HG02798 (cell line): Measurements from ENCODE around the gene RPN2.

Experiments
- ATAC-seq: cut with Tn5 transposase; IDR thresholded peaks from one replicate; pipeline ENCODE4 v1.9.1; 2021; ENCODE audit warnings: mild to moderate bottlenecking; ENCODE audit not compliant: unreplicated experiment, poor library complexity

The RPN2 gene

DNA sequence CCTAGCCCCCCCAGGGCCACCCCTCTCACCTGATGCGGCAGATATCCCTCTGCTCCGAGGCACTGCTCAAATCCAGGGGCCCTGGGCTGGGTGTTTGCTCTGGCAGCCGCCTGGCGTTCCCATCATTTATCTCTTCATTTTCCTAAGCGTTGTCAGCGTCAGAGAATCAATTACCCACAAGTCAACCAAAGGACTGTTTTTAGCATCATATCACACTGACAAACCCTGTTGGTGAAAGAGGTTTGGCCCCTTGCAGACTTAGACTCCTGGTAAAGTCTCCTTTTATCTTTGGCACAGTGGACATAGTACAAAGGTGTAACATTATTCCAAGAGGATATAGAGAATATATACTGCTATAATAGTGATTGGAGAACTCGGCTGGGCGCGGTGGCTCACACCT, 82.6 kb downstream of the RPN2 start, which contains the start of gene GHRH:
Gene GHRH, minus strand, starts transcription at position 101 of the 400 bp plus-strand sequence. CDS start 4,925 bp downstream, outside the sequence.
- no peak for ATAC-seq

- ATAC-seq, result no peak
Measured at GRCh38 chr20:37262505-37262904, 83.4 kb downstream of the RPN2 start.

GRCh38 chr20:37263686-37264085, 84.6 kb downstream of the RPN2 start:
- ATAC-seq, result no peak

GRCh38 chr20:37265152-37265551, 86.0 kb downstream of the RPN2 start:
- no peak for ATAC-seq

- ATAC-seq, result no peak
Measured at GRCh38 chr20:37266940-37267666, 88.0 kb downstream of the RPN2 start.

DNA sequence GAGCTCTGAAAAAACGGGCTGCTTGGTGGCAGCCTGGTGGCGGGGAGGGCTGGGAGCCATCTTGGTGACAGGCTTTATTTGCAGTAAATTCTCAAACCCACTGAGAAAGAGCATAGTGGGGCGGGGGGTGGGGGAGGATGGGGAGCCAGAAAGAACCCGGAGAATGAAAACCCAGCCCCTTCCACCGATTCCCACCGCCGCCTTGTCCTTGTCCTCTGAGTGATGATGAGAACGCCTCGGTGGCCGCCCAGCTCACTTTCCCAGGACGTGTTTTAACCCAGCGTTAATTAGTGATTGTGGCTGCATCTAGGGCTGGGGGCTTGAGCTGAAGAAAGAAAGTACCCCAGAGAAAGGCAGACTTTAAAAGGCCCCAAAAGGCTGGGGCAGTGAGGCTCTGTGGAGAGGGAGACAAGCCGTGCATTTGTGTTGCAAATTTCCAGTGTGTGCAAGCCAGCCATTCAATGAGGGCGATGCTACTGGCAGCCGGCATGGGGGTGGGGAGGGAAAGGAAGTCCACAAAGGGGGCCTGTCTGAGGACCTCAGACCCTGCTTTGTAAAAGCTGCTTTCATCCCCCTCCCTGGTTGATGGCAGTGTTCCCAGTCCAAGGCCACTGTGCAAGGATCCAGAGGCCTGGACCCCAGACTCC, 88.7 kb downstream of the RPN2 start:
- ATAC-seq, result no peak

DNA sequence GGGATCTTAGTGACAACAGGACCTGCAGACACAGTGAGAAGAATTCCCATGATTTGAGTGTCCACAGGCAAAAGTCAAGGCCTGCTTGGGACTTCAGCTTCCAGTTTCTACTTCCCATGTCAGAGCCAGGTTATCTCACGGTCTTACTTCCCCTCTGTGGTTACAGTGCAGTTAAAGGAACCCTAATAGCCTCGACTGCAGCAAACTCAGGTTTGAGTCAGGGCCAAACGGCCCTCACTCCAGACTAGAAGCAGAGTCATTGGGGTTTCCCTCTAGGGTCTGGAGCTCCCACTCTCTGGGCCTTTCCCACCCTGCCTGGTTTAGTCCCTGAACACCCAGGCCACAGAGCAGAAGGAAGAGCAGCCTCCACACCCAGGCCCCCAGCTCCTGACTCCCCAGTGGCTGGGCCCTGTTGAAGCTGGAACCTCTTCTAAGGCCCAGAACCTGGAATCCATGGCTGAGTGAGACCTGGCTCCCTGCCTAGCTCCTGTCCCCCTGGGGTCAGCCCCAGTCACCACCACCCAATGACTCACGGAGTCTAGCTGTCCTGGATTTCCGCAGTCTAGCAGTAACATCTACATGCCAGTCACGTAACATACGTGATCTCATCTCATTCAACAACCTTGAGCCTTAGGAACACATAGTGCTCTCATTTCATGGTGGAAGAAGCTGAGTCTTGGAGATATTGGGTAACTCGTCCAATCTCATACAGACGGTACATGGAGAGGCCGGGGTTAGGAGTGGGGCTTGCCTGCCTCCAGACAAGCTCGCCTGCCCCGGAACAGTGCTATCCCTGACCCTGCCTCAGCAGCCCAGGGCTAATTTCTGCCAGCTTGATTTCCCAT, 91.7 kb downstream of the RPN2 start:
- ATAC-seq, result no peak

DNA sequence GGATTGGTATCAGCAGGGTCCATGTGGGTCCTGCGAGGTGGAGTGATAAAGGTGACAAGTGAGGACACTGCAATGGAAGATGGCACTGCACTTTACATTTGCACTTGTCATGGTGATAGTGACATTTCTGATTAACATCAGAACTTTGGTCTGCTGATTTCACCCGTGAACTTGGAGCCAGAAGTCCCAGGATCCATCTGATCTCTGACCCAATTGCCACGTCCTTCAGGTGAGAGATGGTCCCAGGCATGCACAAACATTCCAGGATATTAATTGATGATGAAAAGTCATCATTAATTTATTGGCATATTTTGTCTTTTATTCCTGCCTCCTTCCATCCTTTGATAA, 92.3 kb downstream of the RPN2 start:
- ATAC-seq, result no peak

DNA sequence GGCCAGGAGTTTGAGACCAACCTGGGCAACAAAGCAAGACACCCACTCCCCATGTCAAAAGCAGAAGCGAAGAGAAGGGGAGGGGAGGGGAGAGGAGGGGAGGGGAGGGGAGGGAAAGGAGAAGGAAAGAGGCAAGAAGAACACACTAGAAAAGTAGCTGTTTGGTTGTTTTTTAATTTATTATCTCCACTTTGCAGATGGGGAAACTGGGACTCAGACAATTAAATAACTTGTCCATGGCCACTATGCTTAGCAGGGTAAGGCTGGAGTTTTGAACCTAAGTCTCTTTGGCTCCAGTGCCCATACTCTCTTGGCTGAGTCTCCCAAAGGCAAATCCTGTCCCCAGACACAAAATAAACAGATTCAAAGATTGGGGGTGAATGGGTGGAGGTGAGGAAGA, 94.9 kb downstream of the RPN2 start:
- no peak for ATAC-seq

GRCh38 chr20:37274851-37275524, 95.9 kb downstream of the RPN2 start:
- ATAC-seq, result no peak

GRCh38 chr20:37276494-37277252, 97.5 kb downstream of the RPN2 start:
- peak; percentile 55 for ATAC-seq

DNA sequence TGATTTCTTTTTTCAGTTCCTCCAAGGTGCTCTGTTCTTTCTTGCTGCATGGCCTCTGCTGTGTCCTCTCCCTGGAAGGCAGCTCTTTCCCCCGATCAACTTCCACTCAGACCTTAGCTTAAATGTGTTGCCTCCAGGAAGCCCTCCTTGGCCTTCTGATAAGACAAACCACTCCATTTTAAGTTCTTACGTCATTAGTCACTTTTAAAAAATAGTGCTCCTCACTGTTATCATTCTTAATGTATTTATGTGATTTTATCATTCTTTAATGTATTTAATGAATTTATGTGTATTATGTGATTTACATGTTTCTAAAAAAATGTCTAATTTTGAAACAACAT, 98.1 kb downstream of the RPN2 start:
- no peak for ATAC-seq

- ATAC-seq, result no peak
Measured at GRCh38 chr20:37278966-37279590, 99.9 kb downstream of the RPN2 start.

GRCh38 chr20:37279820-37280219, 100.7 kb downstream of the RPN2 start:
- no peak for ATAC-seq

DNA sequence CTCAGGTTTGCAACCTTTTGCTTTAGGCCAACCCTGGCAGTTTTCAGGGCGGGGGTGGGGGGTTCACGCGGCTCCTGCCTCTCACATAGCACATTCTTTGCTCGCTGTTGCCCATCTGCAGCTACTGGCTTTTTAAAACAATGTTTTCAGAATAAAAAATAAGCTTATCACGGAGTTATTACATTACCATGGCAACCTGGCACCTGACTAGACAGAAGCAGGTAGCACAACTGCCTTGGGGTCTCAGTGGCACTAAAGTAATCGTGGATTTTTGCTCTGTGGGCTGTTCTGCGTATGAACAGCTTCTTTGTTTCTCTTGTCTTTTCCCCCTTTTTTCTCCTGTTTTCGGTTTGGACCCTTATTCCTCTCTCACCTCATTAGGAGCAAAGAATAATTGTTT, 101.3 kb downstream of the RPN2 start:
- no peak for ATAC-seq

- ATAC-seq, result no peak
Measured at GRCh38 chr20:37282556-37282955, 103.4 kb downstream of the RPN2 start.

DNA sequence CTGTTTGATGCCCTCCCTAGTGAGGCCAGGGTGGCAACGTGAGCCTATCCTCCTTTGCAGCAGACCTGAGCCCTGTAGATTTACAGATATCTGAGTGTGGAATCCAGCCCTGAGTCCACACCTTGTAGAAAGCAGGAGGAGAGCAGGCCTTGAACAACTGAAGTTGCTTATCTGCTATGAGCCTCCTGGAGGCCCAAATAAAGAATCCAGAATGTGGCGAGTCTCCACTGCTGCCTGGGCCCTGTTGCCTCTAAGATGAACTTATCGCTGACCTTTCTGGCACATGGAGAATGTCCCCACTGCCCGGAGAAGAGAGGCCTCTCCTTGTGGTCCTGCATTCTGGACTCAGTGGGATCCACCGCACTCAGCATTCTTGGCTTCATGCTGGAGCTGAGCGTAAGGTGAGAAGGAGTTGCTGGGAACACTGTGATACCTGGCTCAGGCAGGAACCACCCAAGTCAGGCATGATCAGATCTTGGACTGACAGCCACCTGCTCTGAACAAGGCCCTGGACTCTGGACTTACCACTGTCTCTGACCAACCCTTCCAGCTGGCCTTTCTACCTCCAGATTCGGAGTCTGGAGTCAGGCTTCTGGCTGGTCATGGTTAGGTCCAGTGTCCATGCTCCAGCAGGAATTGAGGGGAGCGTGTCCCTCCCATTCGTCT, 104.5 kb downstream of the RPN2 start:
- no peak for ATAC-seq

DNA sequence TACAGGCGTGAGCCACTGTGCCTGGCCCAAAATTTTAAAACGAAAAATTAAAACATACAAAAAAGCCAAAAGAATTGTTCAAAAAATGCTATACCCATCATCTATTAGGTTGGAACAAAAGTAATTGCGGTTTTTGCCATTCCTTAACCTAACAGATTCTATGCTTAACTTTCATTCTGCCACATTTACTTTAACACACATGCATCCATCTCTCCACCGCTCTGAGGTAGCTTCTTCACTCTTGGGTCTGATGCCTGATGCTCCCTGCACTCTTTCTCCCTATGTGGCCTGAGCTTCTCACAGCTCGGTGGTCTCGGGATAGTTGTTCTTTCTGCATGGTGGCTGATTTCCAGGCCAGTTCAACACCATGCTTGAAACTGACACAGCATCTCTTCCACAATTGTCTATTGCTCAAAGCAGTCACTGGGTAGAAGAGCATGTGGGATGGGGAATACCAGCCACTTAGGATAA, 105.6 kb downstream of the RPN2 start:
- no peak for ATAC-seq
